ENCODE data around the gene APBA1. TPM values are rescaled to one million over a fixed set of nuclear protein-coding genes. Genes with fewer than 3 reads are reported as not detected.

Gene APBA1
- polyA plus RNA-seq, 1 donor (not counting 4 experiments of a cell fraction or from before 2014, with no cell fraction given): 0.66 TPM

GRCh38 chr9:69532396-69532795, 139.8 kb downstream of the APBA1 start:
- no peaks in the 10 kb centered on the region for H3K79me2 ChIP-seq (ENCODE audit: control insufficient read depth, insufficient read depth, low read length)
- H3K9me3 ChIP-seq (ENCODE audit: control insufficient read depth, low read depth, low read length): no peaks in the 10 kb centered on the region
- no peaks in the 10 kb centered on the region for H3K4me1 ChIP-seq (ENCODE audit: control insufficient read depth, extremely low read depth, insufficient read depth, low read length)
- no peak overlapping the region for H3K4me2 ChIP-seq (ENCODE audit: control insufficient read depth, extremely low read depth, insufficient read depth, low read depth, low read length)
- FAIRE-seq (no peak), DNase-seq (ENCODE audit: low read depth, low spot score) (no peak)
- H2AFZ ChIP-seq (ENCODE audit: control insufficient read depth, low read length): no peak overlapping the region
- H3K9ac ChIP-seq (ENCODE audit: control insufficient read depth, extremely low read depth, insufficient read depth, low read length): no peak overlapping the region
- H3K36me3 ChIP-seq (ENCODE audit: control insufficient read depth in 2 of 2, extremely low read depth in 1 of 2, insufficient read depth in 2 of 2, low read length in 2 of 2): no peaks in the 10 kb centered on the region
- no peak for TF ChIP-seq EZH2 (IDR thresholded peaks at IDR 0.05; ENCODE audit: low read length)
- TF ChIP-seq CTCF (optimal IDR thresholded peaks at IDR 0.05 in 1 of 3, IDR thresholded peaks at IDR 0.05 in 1 of 3, conservative IDR thresholded peaks at IDR 0.05 in 1 of 3; ENCODE audit: extremely low read depth in 1 of 3, insufficient read depth in 2 of 3, low read length in 3 of 3): no peak
- no peaks in the 10 kb centered on the region for H4K20me1 ChIP-seq (ENCODE audit: control insufficient read depth, extremely low read depth, insufficient read depth, low read length)
- no peaks in the 10 kb centered on the region for H3K27me3 ChIP-seq (ENCODE audit: control insufficient read depth, extremely low read depth, insufficient read depth, low read length)
- no peaks in the 10 kb centered on the region for H3K9me1 ChIP-seq (ENCODE audit: control insufficient read depth, extremely low read depth, insufficient read depth, low read length)
- dilution Hi-C loops (cut with MboI; ENCODE audit: extremely low pct_ligation_motif_present, low sequenced_read_pairs): loop anchor here (25.0 kb wide), 1 partner anchor 95 kb away; no protein-coding TSS in a partner anchor
- no peak overlapping the region for H3K4me3 ChIP-seq (ENCODE audit: control insufficient read depth in 2 of 3, extremely low read depth in 1 of 3, insufficient read depth in 2 of 3, low read depth in 1 of 3, low read length in 3 of 3)
- no peak overlapping the region for H3K27ac ChIP-seq (ENCODE audit: control insufficient read depth, insufficient read depth, low read length)

DNA sequence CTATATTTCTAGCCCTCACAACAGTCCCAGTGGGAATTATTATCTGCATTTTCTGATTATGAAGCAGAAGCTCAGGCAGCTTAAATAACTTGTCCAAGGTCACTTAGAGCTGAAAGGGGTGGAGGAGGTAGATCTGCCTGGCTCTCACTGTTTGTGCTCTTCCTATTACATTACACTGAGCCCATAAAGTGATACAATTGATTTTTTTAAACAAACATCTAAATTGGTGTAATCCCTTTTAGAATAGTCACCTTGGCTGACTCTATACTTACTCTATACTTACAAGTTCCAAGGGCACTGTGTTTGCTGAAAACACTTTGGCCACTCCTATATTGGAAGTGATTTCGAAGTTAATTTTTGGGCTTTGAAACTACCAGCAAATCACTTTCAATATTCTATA, 144.7 kb downstream of the APBA1 start:
- no peaks in the 10 kb centered on the region for H3K27me3 ChIP-seq (ENCODE audit: control insufficient read depth, extremely low read depth, insufficient read depth, low read length)
- H3K79me2 ChIP-seq (ENCODE audit: control insufficient read depth, insufficient read depth, low read length): no peaks in the 10 kb centered on the region
- no peak for DNase-seq (ENCODE audit: low read depth, low spot score)
- no peak overlapping the region for H3K4me3 ChIP-seq (ENCODE audit: control insufficient read depth in 2 of 3, extremely low read depth in 1 of 3, insufficient read depth in 2 of 3, low read depth in 1 of 3, low read length in 3 of 3)
- no peak overlapping the region for H2AFZ ChIP-seq (ENCODE audit: control insufficient read depth, low read length)
- no peak overlapping the region for H3K9ac ChIP-seq (ENCODE audit: control insufficient read depth, extremely low read depth, insufficient read depth, low read length)
- no peak overlapping the region for H3K4me2 ChIP-seq (ENCODE audit: control insufficient read depth, extremely low read depth, insufficient read depth, low read depth, low read length)
- TF ChIP-seq EZH2 (IDR thresholded peaks at IDR 0.05; ENCODE audit: low read length): no peak
- TF ChIP-seq CTCF (optimal IDR thresholded peaks at IDR 0.05 in 1 of 3, IDR thresholded peaks at IDR 0.05 in 1 of 3, conservative IDR thresholded peaks at IDR 0.05 in 1 of 3; ENCODE audit: extremely low read depth in 1 of 3, insufficient read depth in 2 of 3, low read length in 3 of 3): no peak
- H3K9me3 ChIP-seq (ENCODE audit: control insufficient read depth, low read depth, low read length): no peaks in the 10 kb centered on the region
- no peaks in the 10 kb centered on the region for H3K9me1 ChIP-seq (ENCODE audit: control insufficient read depth, extremely low read depth, insufficient read depth, low read length)
- dilution Hi-C loops (cut with MboI; ENCODE audit: extremely low pct_ligation_motif_present, low sequenced_read_pairs): loop anchor here (25.0 kb wide), 1 partner anchor 90 kb away; no protein-coding TSS in a partner anchor
- H3K4me1 ChIP-seq (ENCODE audit: control insufficient read depth, extremely low read depth, insufficient read depth, low read length): no peaks in the 10 kb centered on the region
- no peak overlapping the region for H3K27ac ChIP-seq (ENCODE audit: control insufficient read depth, insufficient read depth, low read length)
- FAIRE-seq: no peak
- H3K36me3 ChIP-seq (ENCODE audit: control insufficient read depth in 2 of 2, extremely low read depth in 1 of 2, insufficient read depth in 2 of 2, low read length in 2 of 2): no peaks in the 10 kb centered on the region
- no peaks in the 10 kb centered on the region for H4K20me1 ChIP-seq (ENCODE audit: control insufficient read depth, extremely low read depth, insufficient read depth, low read length)

All from keratinocyte (primary cell).